ENCODE data around the gene POLR1A.

Gene POLR1A

DNA sequence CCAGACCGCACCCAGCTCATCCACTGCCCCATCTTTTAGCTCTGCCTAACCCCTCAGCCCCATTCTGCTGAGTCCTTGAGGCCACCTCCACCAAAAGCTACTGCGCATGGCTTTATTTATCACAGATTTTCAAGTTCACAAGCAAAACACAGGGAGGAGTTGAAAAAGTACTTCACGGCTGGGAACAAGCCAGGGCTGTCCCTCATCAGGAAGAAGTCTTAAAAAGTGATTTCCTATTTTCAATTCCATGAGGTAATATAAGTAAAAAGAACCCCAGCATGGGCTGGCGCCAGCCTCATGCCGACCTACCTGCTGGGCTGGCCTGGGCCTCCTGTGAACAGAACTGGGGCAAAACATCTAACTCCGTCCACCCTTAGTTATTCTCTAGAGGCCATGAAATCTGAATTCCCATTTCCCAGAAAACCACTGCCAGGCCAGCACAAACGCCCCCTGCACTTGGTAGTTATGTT is 69.0 kb downstream of the POLR1A start:
- no peak for DNase-seq

DNA sequence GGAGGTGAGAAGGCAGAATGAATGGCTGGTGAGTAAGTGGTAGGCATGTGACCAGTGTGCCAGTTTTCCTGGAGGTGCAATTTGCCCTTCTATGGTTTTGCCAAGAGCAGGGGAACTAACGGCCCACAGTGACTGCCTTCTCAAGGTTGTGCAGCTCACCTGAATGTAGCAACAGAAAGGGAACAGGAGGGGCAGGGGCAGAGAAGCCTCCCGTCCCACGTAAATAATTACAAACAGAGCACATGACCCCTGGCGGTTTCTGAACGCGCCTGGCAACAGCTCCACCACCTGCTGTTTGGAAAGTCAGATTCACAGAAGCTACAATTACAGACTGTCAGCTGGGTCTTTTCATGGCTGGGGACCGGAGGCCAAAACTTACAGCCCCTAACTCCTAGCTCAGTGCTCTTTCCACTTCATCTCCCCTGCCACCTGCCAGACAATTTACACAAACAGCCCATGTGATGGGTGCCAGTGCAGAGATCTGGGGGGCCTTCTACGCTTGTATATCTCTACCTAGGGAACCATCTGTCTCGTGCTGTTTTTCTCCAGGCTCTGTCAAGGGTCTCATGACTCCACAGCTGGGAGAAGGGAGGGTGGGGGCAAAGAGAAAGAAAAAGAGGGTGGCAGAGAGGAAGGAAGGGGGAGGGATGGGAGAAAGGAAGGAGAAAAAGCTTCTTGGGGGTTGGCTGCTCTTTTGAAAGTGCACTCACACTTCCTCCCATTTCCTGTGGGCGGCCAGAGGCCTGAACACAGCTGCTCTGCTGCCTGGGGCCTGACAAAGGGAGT is 69.6 kb downstream of the POLR1A start:
- peak; percentile 84 for DNase-seq

DNA sequence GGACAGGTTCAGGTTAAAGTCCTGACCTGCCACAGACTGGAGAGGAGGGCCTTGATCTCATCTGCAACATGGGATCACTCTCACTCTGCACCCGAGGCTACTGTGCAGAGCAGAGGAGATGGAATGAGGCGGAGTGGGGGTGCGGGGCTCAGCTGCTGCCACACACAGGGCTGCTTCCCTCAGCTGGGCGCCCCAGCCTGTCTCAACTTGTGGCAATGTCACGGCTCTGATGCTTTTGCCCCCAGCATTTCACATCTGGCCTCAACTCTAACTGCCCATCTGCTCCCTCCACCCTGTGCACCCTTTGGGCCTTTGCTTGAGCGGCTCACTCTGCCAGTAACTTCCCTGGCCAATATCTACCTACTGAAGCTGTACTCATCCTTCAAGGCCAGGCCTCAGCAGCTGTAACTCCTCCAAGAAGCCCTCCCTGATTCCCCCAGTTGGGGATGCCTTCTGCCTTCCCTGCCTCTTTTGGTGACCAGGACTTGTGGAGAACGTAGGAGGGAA is 70.3 kb downstream of the POLR1A start:
- DNase-seq: peak; percentile 25

DNA sequence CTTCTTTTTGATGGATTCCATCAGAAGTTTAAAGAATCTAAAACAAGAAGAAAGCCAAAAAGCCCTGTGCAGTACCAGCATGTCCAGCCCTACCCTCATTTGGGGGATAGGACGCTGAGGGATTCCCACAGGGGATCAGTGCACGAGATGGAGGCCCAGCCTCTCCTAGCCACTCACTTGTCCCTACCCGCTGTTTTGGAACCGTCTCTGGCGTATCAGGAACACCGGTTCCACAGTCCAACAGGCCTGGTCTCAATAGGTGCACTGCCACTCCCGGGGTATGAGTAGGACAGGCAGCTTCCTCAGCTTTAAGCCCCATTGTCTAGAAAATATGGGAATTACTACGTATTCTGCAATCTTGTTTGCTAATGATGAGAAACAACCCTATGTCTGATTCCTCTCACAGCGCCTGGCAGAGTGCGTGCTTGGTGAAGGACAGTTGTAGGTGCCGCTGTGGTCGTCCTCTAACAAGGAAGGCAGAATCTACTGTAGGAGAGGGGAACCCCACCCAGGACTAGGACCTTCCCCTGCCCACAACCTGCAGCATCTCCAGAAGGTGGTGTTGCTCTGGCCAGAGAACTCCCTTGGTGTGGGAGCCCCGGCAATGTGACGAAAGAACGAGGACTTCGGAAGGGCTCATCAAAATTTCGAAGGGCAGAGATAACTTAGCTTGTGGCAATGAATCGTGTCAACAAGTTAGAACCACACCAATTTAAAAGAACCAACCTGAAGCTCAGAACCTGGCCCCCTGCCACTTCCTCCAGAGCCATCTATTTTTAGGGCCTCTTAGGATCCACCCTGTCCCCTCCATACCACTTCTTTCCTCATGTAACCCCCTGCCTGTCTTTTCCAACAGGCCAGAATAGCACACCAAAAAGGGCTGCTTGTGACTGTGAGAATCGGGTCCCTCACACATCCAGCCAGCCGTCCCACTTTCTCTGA is 71.7 kb downstream of the POLR1A start:
- DNase-seq: no peak

DNA sequence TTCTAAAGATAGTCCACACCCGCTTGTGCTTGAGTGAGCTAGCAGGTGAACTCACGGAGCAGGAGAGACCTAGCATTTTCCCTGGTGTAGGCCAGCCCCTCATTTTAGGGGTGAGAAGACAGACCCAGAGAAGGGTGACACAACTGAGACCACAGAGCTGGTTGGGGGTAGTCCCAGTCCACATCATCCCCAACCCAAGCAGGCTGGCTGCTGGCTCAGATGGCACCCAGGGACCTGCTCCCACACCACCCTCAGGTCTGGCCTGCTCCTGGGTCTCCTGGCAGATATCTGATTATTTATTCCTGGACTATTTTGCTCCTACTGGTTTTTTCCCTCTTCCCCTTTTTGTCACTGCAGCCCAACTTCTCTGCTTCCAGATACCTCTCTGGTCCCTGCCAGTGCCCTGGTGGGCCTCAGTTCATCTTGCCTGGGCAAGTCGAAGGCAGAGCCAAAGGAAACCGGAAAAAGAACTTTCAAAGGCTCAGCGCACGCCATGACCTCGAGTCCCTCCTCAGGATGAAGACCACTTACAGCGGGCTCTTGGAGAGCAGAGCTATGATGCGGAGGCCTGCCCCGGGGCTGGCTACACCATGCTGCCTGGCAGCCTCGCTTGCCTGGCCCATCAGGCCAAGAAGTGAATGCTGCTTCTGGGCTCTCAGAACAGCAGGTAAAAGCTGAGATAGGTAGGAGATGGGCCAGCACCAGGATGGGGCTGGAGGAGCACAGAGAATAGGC is 72.7 kb downstream of the POLR1A start:
- DNase-seq: no peak

DNA sequence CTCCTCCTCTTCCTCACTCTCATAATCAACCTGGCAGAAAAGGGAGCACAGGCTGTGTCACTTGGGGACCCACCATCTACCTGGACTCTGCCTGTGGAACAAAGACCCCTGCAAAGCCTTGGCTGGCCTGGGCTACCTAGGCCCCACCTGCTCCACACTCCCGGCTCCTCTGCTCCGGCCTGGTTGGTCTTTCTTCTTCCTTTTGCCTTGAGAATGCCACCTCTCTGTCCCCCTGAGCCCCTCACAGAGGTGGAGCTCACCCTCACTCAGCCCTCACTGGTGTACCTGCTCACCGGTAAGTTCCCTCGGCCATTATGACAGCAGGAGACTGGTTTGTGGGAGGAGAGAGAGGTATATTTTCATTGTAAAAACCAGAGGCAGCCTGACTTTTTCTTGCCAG is 74.1 kb downstream of the POLR1A start:
- DNase-seq: no peak

DNA sequence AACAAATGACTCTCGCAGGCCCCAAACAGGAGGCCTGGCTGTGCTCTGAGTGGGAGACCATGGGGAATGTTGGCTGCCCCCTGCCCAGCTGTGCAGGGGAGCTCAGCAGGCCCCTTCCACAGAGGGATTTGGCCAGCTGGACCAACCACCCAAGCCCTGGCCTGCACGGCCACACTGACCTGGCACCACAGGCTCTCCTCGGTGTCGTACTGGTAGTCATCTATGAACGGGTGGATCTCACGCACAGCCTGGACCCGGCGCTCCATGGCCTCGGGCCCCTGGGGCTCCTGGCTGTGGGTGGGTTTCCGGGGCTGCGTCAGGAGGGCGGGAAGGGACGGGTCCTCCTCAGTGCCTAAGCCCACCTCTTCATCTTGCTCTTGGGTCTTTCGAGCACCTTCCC is 74.5 kb downstream of the POLR1A start:
- DNase-seq: no peak

DNA sequence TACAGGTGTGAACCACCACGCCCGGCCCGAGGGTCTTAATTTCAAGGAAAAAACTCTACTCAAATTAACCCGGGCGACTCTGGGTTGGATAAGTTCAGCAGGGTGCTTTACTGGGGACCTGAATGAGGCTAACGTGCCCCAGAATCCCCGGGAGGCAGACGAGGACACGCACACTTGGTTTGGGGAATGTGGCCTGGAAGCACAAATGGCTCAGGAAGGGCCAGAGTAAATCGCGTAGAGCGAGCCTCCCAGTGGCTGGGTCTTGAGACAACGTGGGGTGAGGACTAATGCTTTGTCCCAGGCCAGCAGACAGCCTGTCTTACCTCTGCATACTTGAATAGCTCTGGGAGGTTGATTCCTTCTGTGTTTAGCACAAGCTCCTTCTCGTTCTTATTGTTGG is 75.8 kb downstream of the POLR1A start:
- DNase-seq: no peak

DNA sequence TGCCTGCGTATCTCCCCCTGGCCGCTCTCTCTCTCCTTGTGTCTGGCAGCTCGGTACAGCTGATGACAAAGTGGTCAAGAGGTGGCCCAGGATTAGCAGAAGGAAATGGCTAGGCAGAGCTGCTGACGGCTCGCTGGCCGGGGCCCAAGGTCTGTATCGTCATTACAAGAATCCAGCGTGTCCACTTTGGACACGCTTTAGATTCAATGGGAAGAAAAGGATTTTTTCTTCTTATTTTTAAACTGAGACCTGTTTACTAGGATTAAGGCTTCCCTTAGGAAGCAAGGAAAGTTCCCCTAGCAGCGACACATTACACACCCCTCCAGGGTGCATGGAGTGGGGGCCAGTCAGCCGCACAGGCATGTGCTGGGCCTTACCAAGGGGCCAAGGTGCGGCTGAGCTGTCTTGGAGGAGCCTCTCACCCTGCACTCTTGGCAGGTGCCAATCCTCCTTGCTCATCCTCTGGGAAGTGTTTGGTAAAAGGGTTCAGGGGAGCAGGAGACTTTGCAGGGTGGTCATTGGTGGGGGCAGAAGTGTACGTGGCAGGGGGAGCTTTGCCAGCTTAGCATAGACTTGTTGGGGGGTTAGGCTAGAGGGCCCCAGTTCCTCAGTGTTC is 76.8 kb downstream of the POLR1A start:
- no peak for DNase-seq

DNA sequence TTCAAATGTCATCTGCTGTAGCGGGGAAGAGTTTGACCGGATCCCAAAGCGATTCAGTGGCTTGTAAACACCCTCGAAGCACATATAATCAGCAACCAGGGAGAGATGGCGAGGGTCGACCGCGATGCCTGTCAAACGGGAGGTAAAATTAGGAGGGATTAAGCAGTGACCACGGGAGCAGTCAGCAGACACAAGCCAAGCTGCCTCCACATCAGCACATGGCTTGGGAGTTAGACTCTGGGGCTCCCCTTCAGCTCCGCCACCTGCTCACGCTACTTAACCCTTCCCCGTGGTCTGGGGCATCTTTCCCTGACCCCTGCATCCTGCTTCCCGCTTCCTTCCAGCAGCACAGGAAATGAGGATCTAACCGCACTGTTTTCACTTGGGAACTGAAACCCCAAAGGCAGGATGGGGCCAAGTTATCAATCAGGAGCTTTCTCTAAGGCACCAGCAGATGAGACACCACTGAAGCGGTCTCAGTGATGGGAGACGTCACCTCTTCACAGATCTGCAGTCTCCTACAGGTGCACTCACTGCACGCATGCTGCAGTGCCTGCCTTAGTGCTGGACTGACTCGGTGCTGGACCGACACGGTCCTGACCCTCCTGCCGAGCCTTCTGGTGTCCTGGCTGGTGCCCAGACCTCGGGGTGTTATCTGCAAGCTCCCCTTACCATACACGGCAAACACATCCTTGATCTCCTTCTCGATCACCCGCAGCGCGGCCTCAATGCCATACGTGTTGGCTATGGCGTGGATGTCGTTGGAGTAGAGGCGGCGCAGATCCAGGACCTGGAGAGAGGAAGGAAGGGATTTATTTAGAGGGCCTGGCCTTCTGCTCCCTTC is 77.5 kb downstream of the POLR1A start:
- no peak for DNase-seq

DNA sequence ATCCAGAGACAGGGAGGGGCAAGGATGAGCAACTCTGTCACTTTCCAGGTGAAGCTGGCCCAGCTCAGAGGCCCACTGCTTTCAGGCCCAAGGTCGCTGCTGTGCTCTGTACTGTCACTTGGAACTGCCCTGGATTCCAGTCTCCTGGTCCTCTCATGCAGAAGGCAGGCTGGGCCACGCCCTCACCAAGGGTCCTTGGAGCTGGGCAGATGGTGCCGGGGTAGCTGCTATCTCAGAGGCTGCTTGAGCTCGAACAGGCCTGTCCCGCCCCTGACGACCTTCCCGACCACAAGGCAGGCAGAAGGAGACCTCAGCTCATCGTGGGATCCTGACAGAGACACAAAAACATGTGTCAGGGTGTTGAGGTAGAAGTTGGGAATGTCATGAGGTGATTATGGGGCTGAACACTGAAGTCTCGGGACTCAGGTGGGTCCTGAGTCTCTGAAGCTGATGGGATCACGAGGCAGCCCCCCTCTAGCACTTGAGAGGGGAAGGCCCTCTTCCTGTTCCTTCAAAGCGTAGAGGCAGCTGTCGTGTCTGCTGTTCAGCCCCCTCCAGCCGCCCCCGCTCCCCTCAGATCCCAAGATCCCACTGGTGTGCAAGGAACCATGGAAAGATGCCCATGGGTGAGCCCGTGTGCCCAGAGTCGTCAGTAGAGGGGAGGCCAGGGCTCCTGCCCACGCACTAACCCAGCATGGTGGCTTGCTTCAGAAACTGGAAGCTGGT is 78.3 kb downstream of the POLR1A start:
- no peak for DNase-seq

DNA sequence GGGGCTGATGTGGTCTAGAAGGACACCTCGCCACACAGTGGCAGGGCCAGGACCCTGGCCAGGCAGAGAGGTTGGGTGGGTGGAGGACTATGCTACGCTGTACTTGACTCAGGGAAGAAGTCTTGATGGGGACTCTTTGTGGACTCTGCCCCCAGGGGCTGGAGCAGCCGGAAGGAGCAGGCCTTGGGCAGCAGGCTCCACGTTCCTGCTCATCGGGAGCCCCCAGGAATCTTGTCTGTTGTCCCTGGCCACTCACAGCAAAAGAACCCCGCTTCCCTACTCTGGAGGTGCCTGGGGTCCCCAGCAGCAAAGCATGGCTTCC is 79.0 kb downstream of the POLR1A start:
- DNase-seq: no peak

DNA sequence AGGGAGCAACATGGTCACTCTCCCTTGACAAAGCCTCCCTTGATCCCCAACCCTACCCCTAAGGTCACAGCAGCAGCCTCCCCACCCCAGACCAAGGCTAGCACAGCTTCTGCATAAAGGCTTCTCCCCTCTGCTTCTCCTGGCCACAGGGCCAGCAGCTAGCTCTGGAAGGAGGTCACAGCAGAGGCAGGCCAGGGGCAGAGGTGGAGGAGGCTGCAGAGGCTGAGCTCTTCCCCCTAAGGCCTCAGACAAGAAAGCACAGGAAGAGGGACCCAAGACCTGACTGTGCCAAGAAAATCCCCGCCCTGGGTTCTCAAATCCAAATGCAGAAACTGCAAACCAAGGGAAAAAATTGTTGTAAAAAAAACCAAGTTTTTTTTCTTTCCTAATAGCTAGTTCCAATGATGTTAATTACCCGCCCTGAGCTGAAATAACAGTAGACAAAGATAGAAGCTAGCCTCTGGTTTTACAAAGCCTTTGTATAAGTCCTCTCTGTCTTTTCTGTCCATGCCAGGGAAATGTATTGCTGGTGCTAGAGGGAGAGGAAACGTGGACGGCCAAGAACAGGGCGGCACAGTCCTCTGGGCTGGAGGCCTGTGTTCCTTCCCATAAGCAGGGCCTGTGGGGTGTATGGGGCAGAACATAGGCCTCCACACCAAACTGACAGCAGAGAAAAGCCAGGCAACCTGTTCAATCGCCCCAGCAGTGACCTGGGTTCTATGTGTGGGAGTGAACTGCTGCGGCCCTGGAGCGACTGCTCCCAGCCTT is 79.5 kb downstream of the POLR1A start:
- no peak for DNase-seq

DNA sequence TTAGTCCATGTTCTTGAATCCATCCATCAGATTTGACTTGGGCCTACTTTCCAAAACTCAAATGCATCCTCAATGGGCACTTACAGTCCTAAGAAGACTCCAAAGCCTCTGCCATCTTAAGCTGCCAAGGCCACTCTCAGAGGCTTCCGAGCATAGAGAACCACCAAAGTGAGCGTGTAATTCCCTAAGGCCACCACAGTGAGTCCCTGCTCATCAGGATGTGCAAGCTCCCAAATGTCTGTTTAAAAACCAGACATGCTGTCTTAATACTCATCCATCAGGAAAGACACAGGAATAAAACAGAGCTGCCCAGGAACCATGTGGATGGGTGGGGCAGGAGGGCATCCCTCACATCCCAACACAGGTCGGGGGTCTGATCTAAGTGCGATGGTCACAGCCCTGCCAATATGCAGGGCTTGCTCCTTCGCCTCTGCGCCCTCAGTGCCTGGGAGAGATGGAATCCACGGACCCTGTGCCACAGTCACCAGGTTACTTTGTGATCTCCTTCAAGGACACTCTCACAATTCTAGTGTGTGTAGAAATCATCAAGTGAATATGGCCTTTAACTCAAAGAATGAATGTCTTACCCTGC is 80.4 kb downstream of the POLR1A start:
- no peak for DNase-seq

DNA sequence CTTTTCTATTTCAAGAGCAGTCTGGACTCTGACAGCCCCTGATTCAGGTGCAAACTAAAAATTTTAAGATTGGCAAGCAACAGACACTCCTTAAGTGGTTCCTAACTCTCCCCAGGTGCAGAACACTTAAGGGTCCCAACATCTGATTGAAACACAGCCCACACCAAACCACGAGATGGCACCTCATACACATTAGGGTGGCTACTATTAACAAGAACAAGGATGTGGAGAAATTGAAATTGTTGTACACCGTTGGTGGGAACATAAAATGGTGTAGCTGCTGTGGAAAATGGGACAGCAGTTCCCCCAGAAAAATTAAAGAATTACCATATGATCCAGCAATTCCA is 82.3 kb downstream of the POLR1A start:
- DNase-seq: no peak

DNA sequence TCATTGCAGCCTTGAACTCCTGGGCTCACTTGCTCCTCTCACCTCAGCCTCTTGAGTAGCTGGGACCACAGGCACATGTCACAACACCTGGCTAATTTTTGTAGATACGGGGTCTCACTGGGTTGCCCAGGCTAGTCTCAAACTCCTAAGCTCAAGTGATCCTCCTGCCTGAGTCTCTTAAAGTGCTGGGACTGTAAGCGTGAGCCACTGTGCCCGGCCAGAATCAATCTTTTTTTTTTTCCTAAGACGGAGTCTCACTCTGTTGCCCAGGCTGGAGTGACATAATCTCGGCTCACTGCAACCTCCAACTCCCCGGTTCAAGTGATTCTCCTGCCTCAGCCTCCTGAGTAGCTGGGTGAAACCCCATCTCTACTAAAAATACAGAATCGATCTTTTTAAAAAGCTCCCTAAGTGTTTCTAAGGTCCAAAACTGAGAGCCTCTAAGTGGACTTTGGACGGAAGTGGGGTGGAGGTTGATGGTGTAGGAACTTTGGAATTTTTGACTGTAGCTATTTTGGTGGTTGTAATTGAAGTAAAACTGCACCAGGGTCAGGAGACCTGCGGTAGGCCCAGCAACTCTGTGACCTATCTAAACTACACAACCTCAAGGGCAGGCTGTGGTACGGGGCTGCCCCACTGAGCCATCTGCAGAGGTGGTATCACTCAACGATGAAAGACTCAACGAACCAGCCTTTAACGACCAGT is 82.9 kb downstream of the POLR1A start:
- no peak for DNase-seq

DNA sequence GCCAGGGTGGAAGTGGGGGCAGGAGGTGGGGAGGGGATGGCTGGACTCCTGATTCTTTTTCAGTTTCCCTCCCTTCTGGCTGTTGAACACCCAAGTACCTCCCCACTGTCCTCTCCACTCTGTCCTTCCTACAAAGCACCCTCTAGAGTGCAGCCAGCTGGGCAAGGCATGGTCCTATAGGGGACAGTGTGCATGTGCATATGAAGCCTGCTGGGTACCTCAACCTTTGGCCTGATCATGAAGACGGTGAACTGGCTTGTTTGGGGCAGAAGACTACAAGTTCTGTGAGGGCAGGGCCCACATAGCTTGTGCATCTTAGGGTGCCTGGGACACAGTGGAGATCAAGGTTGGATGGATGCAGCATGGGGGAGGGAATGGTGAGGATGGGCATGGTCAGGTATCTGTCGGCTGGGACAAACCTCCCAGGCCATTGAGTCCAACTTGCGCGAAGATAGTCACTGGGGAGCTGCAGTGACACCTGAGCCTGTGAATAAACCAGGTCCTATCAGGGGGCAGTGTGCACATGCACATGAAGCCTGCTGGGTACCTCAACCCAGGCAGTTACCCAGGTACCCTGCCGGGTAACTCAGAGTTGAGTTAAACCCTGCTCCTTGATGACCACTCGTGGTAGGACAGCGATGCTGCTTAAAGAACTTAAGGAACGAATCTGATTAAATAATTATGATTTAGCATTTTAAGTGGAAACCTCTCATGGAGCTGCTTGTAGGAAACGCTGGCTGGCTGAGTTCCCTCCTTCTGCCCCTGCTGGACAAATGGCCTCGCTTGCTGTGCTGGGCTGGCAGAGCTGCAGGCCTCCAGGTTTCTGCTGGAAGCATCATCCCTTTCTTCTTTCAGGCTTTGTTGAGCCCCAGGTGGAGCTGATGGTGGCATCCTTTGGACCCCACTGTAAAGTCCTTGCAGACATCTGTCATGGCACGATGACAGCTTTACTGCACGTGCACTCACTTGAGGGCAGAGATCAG is 84.0 kb downstream of the POLR1A start:
- DNase-seq: no peak

DNA sequence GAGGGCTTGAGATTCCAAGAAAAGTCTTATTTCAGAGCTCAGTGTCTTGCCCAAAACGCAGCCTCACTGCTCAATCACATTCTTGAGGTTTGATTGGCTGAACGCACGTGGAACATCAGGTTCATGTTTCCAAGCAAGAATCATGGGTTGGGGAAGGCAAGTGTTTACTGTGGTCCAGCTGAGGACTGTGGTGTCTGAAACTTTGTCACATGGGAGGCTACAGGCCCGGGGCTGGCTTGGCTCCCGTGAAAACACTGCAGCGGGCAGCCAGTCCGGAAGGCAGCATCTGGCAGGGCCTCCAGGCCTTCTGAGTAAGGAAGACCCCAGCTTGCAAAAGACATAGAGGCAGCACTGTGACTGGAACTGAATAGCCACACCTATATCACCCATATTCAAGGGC is 84.7 kb downstream of the POLR1A start:
- no peak for DNase-seq
